Measurements from ENCODE around the gene DST.

- no peak for TF ChIP-seq CTCF (IDR thresholded peaks at IDR 0.05)
- no peak for TF ChIP-seq EZH2 (IDR thresholded peaks at IDR 0.05; ENCODE audit: borderline replicate concordance, insufficient read depth, low read depth, low read length, poor library complexity, severe bottlenecking)
Measured at GRCh38 chr6:56433119-56433518, 209.6 kb downstream of the DST start.

Data from B cell (primary cell).